ENCODE data around the gene TRPM7.
"Not testable (repeated sequence)": the region's sequence is repeated elsewhere in the genome, so short reads cannot be mapped to it uniquely, and the experiment has no call there.

TRPM7 gene

GRCh38 chr15:50707878-50708427 lies 21.4 kb upstream of the TRPM7 start:
- CTCF ChIA-PET, result no interaction called here
- TF ChIP-seq FOXM1 (IDR thresholded peaks at IDR 0.05; ENCODE audit: borderline replicate concordance) (no peak), ZNF384 (IDR thresholded peaks at IDR 0.05) (no peak), NFRKB (IDR thresholded peaks at IDR 0.05) (no peak), HDGF (IDR thresholded peaks at IDR 0.05; ENCODE audit: borderline replicate concordance) (no peak), TARDBP (IDR thresholded peaks at IDR 0.05) (no peak), FOXK2 (IDR thresholded peaks at IDR 0.05) (no peak), ARNT (IDR thresholded peaks at IDR 0.05) (no peak), SUZ12 (IDR thresholded peaks at IDR 0.05) (no peak), L3MBTL2 (conservative IDR thresholded peaks at IDR 0.05) (no peak), LEF1 (IDR thresholded peaks at IDR 0.05; ENCODE audit: borderline replicate concordance) (no peak)
- TF ChIP-seq, protein P1, sequence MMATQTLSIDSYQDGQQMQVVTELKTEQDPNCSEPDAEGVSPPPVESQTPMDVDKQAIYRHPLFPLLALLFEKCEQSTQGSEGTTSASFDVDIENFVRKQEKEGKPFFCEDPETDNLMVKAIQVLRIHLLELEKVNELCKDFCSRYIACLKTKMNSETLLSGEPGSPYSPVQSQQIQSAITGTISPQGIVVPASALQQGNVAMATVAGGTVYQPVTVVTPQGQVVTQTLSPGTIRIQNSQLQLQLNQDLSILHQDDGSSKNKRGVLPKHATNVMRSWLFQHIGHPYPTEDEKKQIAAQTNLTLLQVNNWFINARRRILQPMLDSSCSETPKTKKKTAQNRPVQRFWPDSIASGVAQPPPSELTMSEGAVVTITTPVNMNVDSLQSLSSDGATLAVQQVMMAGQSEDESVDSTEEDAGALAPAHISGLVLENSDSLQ (IDR thresholded peaks at IDR 0.05), result no peak
- DNase-seq (ENCODE audit: extremely low spot score), result no peak
- POLR2A ChIA-PET, result no interaction called here

- POLR2A ChIA-PET, result no interaction called here
- DNase-seq (ENCODE audit: extremely low spot score), result no peak
- CTCF ChIA-PET, result no interaction called here
- TF ChIP-seq SP1 (IDR thresholded peaks at IDR 0.05) (no peak), FOXK2 (IDR thresholded peaks at IDR 0.05) (no peak), L3MBTL2 (conservative IDR thresholded peaks at IDR 0.05) (no peak)
- TF ChIP-seq, protein P1 (IDR thresholded peaks at IDR 0.05), result no peak
Observed at GRCh38 chr15:50702762-50703334, 16.3 kb upstream of the TRPM7 start.

DNA sequence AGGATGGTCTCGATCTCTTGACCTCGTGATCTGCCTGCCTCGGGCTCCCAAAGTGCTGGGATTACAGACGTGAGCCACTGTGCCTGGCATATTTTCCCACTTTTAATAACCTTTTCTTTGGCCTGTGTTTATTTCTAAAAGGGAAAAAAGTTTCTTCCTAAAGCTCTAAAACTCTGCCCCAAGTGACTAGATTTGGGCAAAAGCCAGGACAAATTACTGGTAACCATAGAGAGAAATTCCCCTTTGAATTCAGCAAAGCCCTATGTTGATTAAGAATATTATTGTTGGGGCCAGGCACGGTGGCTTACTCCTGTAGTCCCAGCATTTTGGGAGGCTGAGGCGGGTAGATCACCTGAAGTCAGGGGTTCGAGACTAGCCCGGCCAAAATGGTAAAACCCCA lies 11.5 kb upstream of the TRPM7 start:
- DNase-seq (ENCODE audit: extremely low spot score), result no peak
- ChIA-PET POLR2A (no interaction called here), CTCF (interaction anchor here (0.8 kb wide), 1 partner anchor 55 kb away, joined by 3 read pairs; no protein-coding TSS in a partner anchor)
- no peak for TF ChIP-seq L3MBTL2 (conservative IDR thresholded peaks at IDR 0.05)
- TF ChIP-seq ARNT (IDR thresholded peaks at IDR 0.05), result no peak
- no peak for TF ChIP-seq SP1 (IDR thresholded peaks at IDR 0.05)
- no peak for TF ChIP-seq BHLHE40 (IDR thresholded peaks at IDR 0.05; ENCODE audit: borderline replicate concordance)
- no peak for TF ChIP-seq FOXM1 (IDR thresholded peaks at IDR 0.05; ENCODE audit: borderline replicate concordance)
- TF ChIP-seq NFRKB (IDR thresholded peaks at IDR 0.05), result no peak
- no peak for TF ChIP-seq TARDBP (IDR thresholded peaks at IDR 0.05)
- TF ChIP-seq FOXA1 (IDR thresholded peaks at IDR 0.05), result no peak
- TF ChIP-seq, protein P1 (IDR thresholded peaks at IDR 0.05), result no peak
- TF ChIP-seq ELF4 (IDR thresholded peaks at IDR 0.05), result no peak
- no peak for TF ChIP-seq FOXK2 (IDR thresholded peaks at IDR 0.05)

- ChIA-PET POLR2A (no interaction called here), CTCF (no interaction called here)
- no peak for DNase-seq (ENCODE audit: extremely low spot score)
- TF ChIP-seq, protein P1 (IDR thresholded peaks at IDR 0.05), result no peak
- no peak for TF ChIP-seq HDGF (IDR thresholded peaks at IDR 0.05; ENCODE audit: borderline replicate concordance)
- TF ChIP-seq SP1 (IDR thresholded peaks at IDR 0.05), result no peak
- TF ChIP-seq L3MBTL2 (conservative IDR thresholded peaks at IDR 0.05), result no peak
- TF ChIP-seq FOXA1 (IDR thresholded peaks at IDR 0.05), result no peak
- no peak for TF ChIP-seq FOXK2 (IDR thresholded peaks at IDR 0.05)
- TF ChIP-seq ELF4 (IDR thresholded peaks at IDR 0.05), result no peak
- TF ChIP-seq ARNT (IDR thresholded peaks at IDR 0.05), result no peak
- TF ChIP-seq FOXM1 (IDR thresholded peaks at IDR 0.05; ENCODE audit: borderline replicate concordance), result no peak
- TF ChIP-seq LEF1 (IDR thresholded peaks at IDR 0.05; ENCODE audit: borderline replicate concordance), result no peak
Observed at GRCh38 chr15:50697109-50697797, 10.7 kb upstream of the TRPM7 start.

- DNase-seq (ENCODE audit: extremely low spot score); POLR2A ChIA-PET; CTCF ChIA-PET: not testable (repeated sequence)
Observed at GRCh38 chr15:50694634-50695165, 8.1 kb upstream of the TRPM7 start.

GRCh38 chr15:50687302-50687902 lies 805 bp upstream of the TRPM7 start:
- no peak for TF ChIP-seq FOXM1 (IDR thresholded peaks at IDR 0.05; ENCODE audit: borderline replicate concordance)
- no peak for TF ChIP-seq BHLHE40 (IDR thresholded peaks at IDR 0.05; ENCODE audit: borderline replicate concordance)
- no peak for TF ChIP-seq LEF1 (IDR thresholded peaks at IDR 0.05; ENCODE audit: borderline replicate concordance)
- no peak for TF ChIP-seq SUZ12 (IDR thresholded peaks at IDR 0.05)
- TF ChIP-seq SP1 (IDR thresholded peaks at IDR 0.05), result no peak
- TF ChIP-seq, protein P1 (IDR thresholded peaks at IDR 0.05), result no peak
- DNase-seq (ENCODE audit: extremely low spot score), result no peak
- ChIA-PET POLR2A (no interaction called here), CTCF (no interaction called here)

All from HEK293T (cell line).